HK-2 (cell line): ENCODE data around the gene PXMP2.
"Not testable (repeated sequence)": the region's sequence is repeated elsewhere in the genome, so short reads cannot be mapped to it uniquely, and the experiment has no call there.

ENCODE experiments used
- DNase-seq: peaks from one replicate; pipeline ENCODE4 v3.0.0-alpha.2; 2018; ENCODE audit not compliant: unreplicated experiment

Gene PXMP2

DNA sequence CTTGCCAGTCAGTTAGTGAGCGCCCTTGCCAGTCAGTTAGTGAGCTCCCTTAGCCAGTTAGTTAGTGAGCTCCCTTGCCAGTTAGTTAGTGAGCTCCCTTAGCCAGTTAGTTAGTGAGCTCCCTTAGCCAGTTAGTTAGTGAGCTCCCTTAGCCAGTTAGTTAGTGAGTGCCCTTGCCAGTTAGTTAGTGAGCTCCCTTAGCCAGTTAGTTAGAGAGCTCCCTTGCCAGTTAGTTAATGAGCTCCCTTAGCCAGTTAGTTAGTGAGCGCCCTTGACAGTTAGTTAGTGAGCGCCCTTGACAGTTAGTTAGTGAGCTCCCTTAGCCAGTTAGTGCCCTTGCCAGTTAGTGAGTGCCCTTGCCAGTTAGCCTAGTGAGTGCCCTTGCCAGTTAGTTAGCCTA, 7.5 kb downstream of the PXMP2 start:
- DNase-seq, result not testable (repeated sequence)

DNA sequence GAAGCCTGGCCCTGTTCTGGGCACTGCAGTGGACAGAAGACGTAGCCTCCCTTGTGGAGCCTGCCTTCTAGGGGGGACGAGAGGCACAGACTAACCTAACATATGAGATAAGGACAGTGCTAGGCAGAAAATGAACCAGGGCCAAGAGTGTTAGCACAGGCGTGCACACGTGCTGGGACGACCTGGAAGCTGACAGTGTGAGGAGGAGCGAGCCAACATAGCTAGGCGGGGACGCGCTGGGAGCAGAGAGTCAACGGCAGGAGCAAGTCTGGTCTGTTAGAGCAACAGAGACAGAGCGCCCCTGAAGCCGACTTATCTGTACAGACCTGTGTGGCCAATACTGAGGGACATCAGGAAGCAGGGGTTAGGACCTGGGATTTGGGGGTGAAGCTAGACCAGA, 8.0 kb downstream of the PXMP2 start:
- DNase-seq, result no peak

DNA sequence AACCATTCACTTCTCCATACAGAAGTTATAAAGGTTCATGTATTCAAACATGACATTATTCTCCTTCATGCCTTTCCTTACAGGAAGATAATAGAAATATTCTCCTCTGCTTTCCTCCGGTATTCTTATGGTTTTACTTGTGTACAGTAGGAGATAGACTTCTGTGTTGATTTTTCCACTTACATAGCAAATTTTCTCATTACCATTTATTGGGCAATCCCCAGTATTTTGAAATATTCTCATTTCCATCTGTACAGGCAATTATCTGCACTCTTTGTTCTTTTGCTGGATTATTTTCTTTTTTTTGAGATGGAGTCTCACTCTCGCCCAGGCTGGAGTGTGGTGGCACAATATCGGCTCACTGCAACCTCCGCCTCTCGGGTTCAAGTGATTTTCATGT, 11.0 kb downstream of the PXMP2 start:
- DNase-seq, result no peak

DNA sequence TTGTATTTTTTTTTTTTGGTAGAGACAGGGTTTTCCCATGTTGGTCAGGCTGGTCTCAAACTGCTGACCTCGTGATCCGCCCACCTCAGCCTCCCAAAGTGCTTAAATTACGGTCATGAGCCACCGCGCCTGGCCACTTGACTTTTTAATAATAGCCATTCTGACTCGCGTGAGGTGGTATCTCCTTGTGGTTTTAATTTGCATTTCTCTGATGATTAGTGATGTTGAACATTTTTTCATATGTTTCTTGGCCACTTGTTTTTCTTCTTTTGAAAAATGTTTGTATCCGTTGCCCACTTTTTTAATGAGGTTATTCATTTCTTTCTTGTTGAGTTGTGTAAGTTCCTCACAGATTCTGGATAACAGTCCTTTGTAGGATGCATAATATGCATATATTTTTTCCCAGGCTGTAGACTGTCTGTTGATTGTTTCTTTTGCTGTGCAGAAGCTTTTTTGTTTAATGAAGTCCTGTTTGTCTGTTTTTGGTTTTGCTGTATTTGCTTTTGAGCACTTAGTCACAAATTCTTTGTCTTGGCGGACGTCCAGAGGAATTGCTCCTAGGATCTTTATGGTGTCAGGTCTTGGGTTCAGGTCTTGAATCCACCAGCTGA, 12.9 kb downstream of the PXMP2 start:
- no peak for DNase-seq

DNA sequence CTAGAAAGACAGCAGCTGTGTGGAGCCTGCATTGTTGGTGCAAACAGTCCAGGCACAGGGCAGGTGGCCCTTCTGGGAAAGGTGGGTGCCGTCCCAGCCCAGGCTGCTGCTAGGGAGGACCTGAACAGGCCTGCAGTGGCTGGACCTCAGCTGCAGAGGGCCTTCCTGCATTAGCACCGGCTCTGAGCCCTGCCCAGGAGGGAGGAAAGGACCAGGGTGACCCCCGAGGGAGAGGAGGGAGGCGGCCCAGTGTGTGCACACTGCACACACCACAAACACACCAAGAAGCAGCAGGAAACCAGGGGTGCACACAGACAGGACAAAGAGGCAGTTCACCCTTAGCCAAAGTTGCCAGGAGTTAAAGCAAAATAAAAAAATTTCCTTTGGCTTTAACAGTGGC, 15.3 kb downstream of the PXMP2 start:
- DNase-seq, result no peak

DNA sequence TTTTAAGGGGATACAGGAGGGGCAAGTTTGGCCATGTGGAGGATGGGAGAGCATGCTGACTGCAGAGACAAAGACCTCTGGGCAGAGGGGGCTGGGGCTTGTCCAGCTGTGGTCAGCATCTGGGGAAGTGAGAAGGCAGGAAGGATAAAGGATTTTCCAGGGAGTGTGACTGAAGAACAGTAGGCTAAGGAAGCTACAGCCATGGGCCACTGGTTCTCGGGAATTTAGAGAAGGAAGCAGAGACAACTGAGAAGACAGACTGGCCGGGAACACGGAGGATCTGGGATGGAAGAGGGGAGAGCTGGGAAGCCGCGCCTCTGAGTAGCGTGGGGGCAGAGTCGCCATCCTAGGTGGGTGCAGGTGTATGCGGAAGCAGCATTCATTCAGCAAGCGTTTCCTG, 16.3 kb downstream of the PXMP2 start:
- no peak for DNase-seq

DNA sequence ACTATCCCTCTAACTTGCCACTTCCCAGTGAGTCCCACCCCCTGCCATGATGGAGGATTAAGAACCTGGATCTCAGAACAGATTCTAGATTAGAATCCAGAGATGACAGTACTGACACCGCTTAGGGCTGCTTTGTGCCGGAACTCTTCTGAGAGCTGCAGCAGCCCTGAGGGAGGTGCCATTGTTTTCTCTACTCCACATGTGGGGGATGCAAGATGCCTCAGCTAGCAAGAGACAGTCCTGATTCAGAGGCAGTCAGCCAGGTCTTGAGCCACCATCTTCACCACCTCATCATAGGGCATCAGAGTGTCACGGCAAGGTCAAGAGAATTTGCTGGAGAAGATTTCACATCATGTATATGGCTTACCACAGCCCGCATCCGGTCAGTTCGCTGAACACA, 19.9 kb downstream of the PXMP2 start:
- DNase-seq, result no peak

DNA sequence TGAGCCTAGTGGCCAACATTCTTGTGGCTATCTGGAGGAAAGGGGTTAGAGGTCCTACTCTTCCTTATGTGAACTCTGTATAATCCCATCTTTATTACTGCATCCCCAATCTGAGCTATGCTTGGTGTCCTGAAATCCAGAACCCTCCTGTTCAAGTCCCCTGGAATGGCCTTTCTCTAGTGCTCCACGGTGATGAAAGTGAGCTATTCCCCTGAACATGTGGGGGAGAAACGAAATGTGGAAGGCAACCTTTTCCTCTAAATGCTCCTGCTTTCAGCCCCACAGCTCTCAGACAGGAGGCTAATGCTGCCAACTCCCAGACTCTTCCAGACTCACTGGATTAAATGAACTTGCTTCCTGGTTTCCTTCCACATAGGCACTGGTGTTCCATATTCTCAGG, 20.8 kb downstream of the PXMP2 start:
- DNase-seq, result no peak

DNA sequence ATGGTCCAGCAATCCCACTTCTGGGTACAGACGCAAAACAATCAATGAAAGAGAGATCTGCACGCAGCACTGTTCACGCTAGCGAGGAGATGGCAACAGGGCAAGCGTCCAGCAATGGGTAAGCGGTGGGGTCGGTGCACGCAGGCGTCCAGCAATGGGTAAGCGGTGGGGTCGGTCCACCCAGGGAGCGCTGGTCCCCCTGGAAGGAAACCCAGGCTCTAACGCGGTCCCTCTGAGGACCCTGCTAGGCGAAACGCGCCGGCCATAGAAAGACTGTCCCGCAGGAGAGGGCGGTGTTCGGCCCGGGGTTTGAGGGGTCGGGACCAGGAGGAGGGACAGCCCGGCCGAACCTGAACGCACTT, 22.6 kb downstream of the PXMP2 start:
- no peak for DNase-seq

DNA sequence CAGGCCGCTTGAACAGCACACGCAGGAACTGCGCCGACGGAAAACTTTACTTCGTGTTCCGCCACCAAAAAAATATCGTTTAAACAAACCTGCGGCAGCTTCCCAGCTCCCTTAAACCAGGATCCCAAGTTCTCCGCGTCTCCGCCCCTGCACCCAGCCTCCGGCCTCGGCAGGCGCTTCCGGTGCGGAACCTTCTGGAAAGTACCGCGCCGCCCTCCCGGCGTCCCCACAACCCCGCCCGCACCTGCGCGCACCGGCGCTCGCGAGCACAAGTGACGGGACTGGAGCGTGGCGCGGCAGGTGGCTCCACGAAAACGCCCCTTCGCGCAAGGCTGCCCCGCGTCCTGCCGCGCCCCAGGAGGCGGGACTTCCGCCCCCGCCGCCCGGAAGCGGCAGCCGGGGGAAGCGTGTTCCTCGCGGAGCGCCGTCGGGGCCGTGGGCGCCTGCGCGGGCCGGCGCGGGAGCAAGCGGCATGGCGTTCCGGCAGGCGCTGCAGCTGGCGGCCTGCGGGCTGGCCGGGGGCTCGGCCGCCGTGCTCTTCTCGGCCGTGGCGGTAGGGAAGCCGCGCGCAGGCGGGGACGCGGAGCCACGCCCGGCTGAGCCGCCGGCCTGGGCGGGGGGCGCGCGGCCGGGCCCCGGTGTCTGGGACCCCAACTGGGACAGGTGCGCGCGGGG, 23.2 kb downstream of the PXMP2 start, which contains the start of gene PGAM5:
Gene PGAM5, plus strand, starts transcription at position 438 of the 675 bp plus-strand sequence. Its CDS starts 35 bp downstream, at position 473.
- peak; percentile 89 for DNase-seq

DNA sequence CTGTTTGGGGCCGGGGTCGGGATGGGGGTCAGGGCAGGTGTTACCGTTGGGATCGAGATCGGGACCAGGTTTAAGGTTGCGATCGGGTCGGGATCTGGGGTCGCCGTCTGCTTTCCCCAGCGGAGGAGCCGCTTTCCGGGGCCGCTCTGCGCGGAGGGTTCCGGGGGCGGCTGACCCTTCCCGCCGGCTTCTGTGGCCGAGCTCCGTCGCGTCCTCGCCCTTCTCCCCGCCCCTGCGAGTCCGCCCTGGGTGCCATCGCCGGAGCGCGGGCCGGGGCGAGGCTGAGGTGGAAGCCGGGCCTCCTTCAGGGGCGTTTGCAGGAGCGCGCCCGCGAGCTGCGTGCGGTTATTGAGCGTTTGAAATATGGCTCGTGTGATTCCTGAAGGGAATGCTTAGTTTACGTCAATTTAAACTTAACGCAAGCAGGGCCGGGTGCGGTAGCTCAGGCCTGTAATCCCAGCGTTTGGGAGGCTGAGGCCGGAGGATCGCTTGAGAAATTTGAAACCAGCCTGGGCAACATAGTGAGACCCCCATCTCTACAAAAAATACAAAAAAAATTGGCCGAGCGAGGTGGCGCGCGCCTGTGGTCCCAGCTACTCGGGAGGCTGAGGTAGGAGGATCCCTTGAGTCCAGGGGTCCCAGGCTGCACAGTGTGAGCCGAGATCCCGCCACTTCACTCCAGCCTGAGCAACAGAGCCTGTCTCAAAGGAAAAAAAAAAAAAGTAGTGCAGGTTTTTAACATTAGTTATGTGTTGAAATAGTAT, 23.9 kb downstream of the PXMP2 start:
- no peak for DNase-seq

DNA sequence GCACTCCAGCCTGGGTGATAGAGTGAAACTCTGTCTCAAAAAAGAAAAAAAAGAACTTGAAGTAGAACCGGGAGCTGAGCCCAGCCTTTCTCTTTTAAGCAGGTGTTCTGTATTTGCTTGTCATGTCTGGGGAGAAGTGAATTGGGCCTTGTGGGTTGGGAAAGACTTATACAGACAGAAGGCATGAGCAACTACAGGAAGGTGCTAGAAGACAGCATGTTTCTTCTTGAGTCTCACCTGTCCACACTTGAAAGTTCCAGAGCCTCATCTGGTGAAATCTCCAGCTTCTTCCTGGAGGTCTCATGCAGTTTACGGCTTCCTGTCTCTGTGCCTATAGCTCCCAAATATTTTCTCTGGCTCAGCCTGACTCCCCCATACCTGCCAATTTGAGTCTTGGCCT, 25.7 kb downstream of the PXMP2 start:
- DNase-seq, result no peak

DNA sequence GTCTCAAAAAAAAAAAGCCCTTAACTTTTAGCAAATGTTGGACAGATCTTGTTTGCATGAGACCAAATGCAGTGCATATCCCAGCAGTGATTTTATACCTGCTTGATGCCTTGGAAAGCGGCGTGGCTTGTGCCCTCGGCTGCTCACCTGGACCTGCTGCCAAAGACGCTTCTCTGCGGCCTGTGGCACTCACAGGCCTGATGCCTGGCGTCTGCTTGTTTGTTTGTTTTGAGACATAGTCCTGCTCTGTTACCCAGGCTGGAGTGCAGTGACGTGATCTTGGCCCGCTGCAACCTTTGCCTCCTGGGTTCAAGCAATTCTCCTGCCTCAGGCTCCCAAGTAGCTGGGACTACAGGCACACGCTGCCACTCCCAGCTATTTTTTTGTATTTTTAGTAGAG, 28.5 kb downstream of the PXMP2 start:
- DNase-seq, result no peak

DNA sequence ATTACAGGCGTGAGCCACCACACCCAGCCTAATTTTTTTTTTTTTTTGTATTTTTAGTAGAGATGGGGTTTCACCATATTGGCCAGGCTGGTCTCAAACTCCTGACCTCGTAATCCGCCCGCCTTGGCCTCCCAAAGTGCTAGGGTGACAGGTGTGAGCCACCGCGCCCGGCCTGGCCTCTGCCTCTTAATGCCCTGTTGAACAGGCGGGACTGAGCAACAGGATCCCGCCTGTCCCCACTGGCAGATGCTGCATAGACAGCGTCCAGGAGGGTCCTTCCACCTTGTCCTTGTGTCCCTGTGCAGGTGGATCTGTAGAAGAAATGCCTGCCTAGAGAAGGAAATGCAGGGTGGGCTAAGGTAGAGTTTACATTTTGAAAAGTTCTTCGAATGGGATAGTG, 29.0 kb downstream of the PXMP2 start:
- no peak for DNase-seq

DNA sequence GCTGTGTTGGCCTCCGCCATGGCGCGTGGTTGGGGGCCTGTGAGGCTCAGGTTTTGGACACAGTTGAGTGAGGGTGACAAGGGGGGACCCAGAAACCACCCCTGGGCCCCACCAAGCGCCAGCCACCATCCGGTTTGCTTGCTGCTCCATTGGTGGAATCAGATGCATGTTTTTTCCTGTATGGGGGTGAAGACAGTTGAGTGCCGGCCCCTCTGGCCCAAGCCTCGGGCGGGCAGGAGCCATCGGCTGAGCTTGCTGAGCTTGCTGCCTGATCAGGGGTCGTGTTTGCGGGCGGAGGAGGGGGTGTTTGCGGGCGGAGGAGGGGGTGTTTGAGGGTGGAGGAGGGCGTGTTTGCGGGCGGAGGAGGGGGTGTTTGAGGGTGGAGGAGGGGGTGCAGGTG, 29.6 kb downstream of the PXMP2 start:
- DNase-seq, result no peak

DNA sequence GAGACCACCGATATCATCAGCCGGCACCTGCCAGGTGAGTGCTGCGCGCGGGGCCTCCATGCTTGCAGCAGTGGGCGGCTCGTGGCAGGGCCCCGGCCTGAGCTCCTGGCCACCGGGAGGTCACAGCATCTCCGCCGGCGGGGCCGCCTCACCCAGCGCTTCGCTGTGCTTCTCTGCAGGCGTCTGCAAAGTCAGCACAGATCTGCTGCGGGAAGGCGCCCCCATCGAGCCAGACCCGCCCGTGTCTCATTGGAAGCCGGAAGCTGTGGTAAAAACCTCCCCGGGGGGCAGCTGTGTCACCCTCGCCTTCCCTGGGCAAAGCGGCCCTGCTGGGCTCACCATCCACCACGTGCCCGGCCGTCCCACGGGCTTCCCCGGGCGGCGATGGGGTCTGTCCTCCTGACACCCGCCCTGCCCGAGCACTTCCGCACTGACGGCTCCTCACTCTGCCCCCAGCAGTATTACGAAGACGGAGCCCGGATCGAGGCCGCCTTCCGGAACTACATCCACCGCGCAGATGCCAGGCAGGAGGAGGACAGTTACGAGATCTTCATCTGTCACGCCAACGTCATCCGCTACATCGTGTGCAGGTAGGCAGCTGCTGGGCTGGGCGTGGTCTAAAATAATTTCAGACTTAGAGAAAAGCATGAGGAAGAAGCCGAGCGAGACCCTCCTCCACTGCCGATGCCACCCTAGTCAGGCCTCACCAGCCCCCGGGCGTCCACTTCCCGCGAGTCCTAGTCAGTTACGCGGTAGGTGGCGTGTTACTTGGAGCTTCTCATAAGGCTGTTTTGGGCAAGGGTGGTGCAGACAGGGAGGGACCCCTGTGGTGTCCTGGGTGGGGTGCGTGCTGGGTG, 30.4 kb downstream of the PXMP2 start:
- no peak for DNase-seq

DNA sequence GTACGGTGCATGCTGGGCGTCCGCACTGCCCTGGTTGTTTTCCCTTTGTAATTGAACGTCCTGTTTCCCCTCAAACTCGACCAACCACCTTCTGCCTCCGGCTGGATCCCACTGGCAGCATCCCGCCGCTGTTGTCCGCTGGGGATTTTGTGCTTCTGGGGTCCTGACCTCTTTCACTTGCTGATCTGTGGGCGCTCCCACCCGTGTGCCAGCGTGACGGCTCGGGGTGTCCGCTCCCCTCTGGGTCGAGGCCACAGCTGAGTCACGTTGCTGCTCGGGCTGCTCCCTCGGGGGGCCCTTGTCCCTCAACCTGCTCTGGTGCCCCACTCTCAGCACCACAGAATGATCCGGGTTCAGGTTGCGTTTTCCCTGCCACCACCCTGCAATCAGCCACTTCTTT, 31.3 kb downstream of the PXMP2 start:
- no peak for DNase-seq

DNA sequence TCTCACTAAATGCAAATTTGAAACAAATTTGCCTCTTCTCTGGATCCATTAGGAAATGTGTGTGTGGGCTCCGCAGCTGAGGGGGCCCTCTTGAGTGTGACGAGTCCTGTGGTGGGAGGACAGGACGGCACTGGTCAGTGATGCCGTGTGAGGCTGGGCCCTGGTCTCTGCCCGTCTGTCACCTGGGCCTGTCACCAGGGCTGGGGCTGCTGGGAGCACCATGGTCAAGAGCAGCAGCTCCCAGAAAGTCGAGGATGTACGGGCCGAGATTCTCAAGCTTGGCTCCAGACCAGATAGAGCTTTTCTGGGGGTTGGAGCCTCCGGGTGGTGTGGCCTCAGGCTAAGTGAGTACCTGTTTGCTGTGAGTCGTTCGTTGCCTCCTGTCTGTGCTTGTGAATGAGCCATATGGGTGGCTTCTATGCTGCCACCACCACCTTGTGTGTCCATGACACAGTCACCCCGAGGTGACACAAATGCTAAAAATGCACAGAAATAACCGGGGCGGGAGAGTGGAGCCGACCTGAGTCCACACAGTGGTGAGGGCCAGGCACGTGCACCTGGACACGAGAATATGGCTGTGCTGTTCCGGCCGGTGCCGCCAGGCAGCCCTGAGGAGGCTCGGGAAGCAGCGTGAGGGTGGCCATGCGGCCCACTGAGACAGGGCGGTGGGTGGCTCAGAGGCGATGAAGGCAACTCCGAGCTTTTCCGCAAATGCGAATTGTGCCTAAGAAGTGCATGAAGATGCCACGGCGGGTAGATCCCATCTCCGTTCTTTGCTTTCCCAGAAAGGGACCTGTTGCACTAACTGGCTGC, 32.0 kb downstream of the PXMP2 start:
- DNase-seq, result no peak

DNA sequence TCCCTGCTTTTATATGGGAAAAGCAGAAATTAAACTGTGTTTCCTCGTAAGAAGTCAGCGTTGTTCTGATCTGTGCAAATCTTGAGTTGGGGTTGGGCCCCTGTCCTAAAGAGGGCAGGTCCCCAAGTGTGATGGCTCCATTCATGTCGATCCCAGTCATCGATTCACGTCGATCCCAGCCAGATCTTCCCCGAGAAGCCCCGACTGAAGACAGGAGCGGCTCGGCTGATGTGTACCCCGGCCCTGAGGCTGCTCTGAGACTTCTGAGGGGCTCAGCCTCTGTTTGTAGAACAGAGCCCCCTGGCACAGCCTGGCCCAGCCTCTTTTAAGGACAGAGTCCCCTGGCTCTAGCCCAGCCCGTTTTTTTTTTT, 32.6 kb downstream of the PXMP2 start:
- no peak for DNase-seq

DNA sequence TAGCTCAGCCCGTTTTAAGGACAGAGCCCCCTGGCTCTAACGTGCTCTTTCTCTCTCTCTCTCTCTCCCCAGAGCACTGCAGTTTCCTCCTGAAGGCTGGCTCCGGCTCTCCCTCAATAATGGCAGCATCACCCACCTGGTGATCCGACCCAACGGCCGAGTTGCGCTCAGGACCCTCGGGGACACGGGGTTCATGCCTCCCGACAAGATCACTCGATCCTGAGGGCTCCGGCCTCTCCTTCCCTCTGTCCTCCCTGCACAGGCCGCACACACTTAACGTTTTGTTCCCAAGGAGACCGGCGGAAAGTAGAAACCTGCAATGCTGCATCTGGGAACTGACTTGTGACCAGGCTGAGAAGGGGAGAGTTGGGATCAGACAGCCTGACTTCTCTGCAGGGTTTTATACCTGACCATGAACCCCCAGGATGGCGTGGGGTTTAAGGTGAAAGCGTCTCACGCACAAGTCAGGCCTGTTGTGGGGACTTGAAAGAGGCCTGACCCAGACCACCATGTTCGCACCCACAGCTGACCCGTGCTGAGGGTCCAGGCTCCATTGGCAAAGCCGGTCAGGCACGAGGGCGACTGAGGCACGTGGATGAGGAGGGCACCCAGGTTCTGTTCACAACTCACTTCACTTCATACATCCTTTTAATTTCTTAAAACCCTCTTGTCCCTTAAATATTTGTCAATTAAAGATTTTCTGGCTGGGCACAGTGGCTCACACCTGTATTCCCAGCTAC, 33.4 kb downstream of the PXMP2 start:
- DNase-seq, result no peak
